Natural killer cell (primary cell): ENCODE results near the gene PPP1R3G. TPM values are rescaled to one million over a fixed set of nuclear protein-coding genes. Genes with fewer than 3 reads are reported as not detected.

Source experiments
- ATAC-seq, 3 donors: fragments of 150-1000 bp in 2 of 3; fragments of 200-7000 bp in 1 of 3; cut with Tn5 transposase; 1 replicate in 1 of 3; 2 replicates in 2 of 3; pipeline ENCODE4 v1.10.0; 2021; ENCODE audit warnings: mild to moderate bottlenecking in 2 of 3, moderate library complexity in 2 of 3
- DNase-seq, 2 donors: peaks; one replicate each; pipeline versions ENCODE4 v3.0.0 to v3.0.0-alpha.2; 2013 to 2021; ENCODE audit warnings: mixed read lengths in 1 of 2
- H3K27ac ChIP-seq: one replicate; pipeline ENCODE4 v1.5.1; 2013; ENCODE audit warnings: mild to moderate bottlenecking, low read length
- H3K27me3 ChIP-seq: one replicate; pipeline ENCODE4 v1.6.1; 2013; ENCODE audit warnings: low read length; ENCODE audit not compliant: control insufficient read depth, insufficient read depth
- H3K36me3 ChIP-seq: one replicate; pipeline ENCODE4 v1.6.1; 2013; ENCODE audit warnings: low read length; ENCODE audit not compliant: control insufficient read depth, insufficient read depth
- H3K4me1 ChIP-seq: one replicate; pipeline ENCODE4 v1.6.1; 2013; ENCODE audit warnings: low read length; ENCODE audit not compliant: control insufficient read depth, insufficient read depth
- H3K4me3 ChIP-seq: one replicate; pipeline ENCODE4 v1.5.1; 2013; ENCODE audit warnings: low read length
- H3K9me3 ChIP-seq: one replicate; pipeline ENCODE4 v1.6.1; 2013; ENCODE audit warnings: low read length; ENCODE audit not compliant: control insufficient read depth, insufficient read depth
- H3K27ac Mint-ChIP-seq, 2 donors: one replicate each; pipeline ENCODE4 v1.8.0; 2022; ENCODE audit warnings: mild to moderate bottlenecking in 2 of 2, mixed read lengths in 2 of 2, moderate library complexity in 1 of 2
- H3K27me3 Mint-ChIP-seq, 2 donors: one replicate each; pipeline ENCODE4 v1.8.0; 2022; ENCODE audit warnings: low read depth in 2 of 2, mixed read lengths in 2 of 2
- H3K36me3 Mint-ChIP-seq: one replicate; pipeline ENCODE4 v1.8.0; 2022; ENCODE audit warnings: mixed read lengths
- H3K4me1 Mint-ChIP-seq, 2 donors: one replicate each; pipeline ENCODE4 v1.8.0; 2022; ENCODE audit warnings: mixed read lengths in 2 of 2
- H3K4me3 Mint-ChIP-seq: one replicate; pipeline ENCODE4 v1.8.0; 2022; ENCODE audit warnings: mild to moderate bottlenecking, moderate library complexity, mixed read lengths
- H3K9me3 Mint-ChIP-seq, 2 donors: one replicate each; pipeline ENCODE4 v1.8.0; 2022; ENCODE audit warnings: mixed read lengths in 2 of 2
- CTCF ChIP-seq: fragments of 200-600 bp; IDR thresholded peaks from one replicate; pipeline ENCODE4 v1.8.0; 2022; ENCODE audit warnings: antibody characterized with exemption
- WGBS: methylation state at CpG from one replicate; pipeline ENCODE4 v1.1.7; 2013; ENCODE audit warnings: missing lambda C conversion rate; ENCODE audit not compliant: insufficient coverage; 5-methylcytosine and 5-hydroxymethylcytosine counted together
- intact Hi-C: fragments of 100-400 bp; cut with micrococcal nuclease; formaldehyde crosslinking; loops from one replicate; pipeline ENCODE4 v1.14.2; 2022
- total RNA-seq, 4 donors: library from RNA; stranded (reverse); fragments of 120-200 nt in 1 of 4; gene quantifications; one replicate each; pipeline versions ENCODE4 v1.2.3 to v1.2.4, GENCODE V29; 2013 to 2022

The PPP1R3G gene
- total RNA-seq, 3 donors from 2014 or later (not counting 1 experiment from before 2014, with no cell fraction given) = 0.07 TPM; not detected in 2

DNA sequence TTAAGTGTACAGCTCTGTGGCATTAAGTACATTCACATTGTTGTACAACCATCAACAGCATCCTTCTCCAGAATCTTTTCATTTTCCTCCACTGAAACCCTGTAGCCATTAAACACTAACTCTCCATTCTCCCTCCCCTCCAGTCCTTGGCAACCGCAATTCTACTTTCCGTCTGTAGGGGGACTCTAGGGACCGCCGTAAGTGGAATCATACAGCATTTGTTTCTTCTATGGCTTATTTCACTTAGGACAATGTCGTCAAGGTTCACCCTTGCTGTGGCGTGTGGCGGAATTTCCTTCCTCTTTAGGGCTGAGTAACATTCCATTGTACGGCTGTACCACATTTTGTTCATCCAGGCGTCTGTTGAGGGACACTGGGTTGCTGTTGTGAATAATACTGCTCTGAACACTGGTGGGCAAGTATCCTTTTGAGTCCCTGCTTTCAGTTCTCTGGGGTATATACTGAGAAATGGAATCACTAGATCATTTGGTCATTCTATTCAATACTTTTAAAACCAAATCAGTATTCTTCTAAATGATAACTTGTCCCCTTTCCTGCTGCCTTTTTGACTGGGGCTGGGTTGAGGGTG is 50.7 kb downstream of the PPP1R3G start:
- Histone ChIP-seq H3K27ac (no peak overlapping the region), H3K27me3 (no peaks in the 10 kb centered on the region), H3K9me3 (no peaks in the 10 kb centered on the region), H3K4me3 (no peak overlapping the region), H3K36me3 (no peaks in the 10 kb centered on the region), H3K4me1 (no peaks in the 10 kb centered on the region)
- Mint-ChIP-seq H3K4me3 (no peak overlapping the region), H3K27ac (no peak overlapping the region), H3K9me3 (no peaks in the 10 kb centered on the region), H3K36me3 (no peaks in the 10 kb centered on the region), H3K27me3 (no peaks in the 10 kb centered on the region), H3K4me1 (peaks cover 0 to 7% of the 10 kb centered on the region in 2 donors)
- intact Hi-C loops = no loop called here
- WGBS = 58% methylated on average over 9 of the region's 9 CpGs
- DNase-seq (peak in 1 of 2 donors; percentile 70), ATAC-seq (peak; percentile 47 to 67 (median 50))
- peak; percentile 74 for TF ChIP-seq CTCF

DNA sequence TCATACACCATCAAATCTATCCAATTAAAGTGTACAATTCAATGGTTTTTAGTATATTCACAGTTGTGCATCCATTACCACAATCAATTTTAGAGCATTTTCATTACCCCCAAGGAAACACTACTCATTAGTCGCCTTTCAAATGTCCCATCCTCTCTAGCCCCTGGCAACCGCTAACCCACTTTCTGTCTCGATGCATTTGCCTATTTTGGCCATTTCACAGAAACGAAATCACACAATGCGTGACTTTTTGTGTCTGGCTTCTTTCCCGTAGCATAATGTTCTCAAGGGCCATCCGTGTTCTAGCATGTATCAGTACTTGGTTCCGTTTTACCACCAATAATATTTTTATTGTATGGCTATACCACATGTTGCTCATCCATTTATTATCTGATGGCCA is 51.7 kb downstream of the PPP1R3G start:
- Mint-ChIP-seq H3K4me1 (peaks cover 0 to 7% of the 10 kb centered on the region in 2 donors), H3K36me3 (no peaks in the 10 kb centered on the region), H3K27ac (no peak overlapping the region), H3K27me3 (no peaks in the 10 kb centered on the region), H3K4me3 (no peak overlapping the region), H3K9me3 (no peaks in the 10 kb centered on the region)
- Histone ChIP-seq H3K27me3 (no peaks in the 10 kb centered on the region), H3K9me3 (no peaks in the 10 kb centered on the region), H3K4me1 (no peaks in the 10 kb centered on the region), H3K27ac (no peak overlapping the region), H3K36me3 (no peaks in the 10 kb centered on the region), H3K4me3 (no peak overlapping the region)
- DNase-seq (no peak), ATAC-seq (no peak)
- intact Hi-C loops = no loop called here
- TF ChIP-seq CTCF = no peak
- WGBS = 95% methylated on average over 8 of the region's 8 CpGs

Other genes with a start within 250 kb of the PPP1R3G start
- gene RPP40, start 81.3 kb upstream of the PPP1R3G start, total RNA-seq = 1 to 10 TPM; 1.3 to 1.7 (median 1.3) TPM
- 10 to 100 TPM in 2 of 3 donors, 1 to 10 TPM in 1; 9.1 to 11.4 (median 11.1) TPM for gene LYRM4, start 175.6 kb downstream of the PPP1R3G start, total RNA-seq
- gene FARS2, start 176.2 kb downstream of the PPP1R3G start, total RNA-seq = 10 to 100 TPM; 15.3 to 24.8 (median 22.7) TPM